ENCODE results near the gene UBA6. TPM values are rescaled to one million over a fixed set of nuclear protein-coding genes. Genes with fewer than 3 reads are reported as not detected.
"Not testable (repeated sequence)": the region's sequence is repeated elsewhere in the genome, so short reads cannot be mapped to it uniquely, and the experiment has no call there.

The UBA6 gene
- total and polyA plus RNA-seq, 2 of the 4 experiments (the other 2 are of a cell fraction) = 29.2 to 268 TPM

GRCh38 chr4:67735325-67735724 lies 34.4 kb upstream of the UBA6 start:
- Histone ChIP-seq H4K8ac (ENCODE audit: low read depth in 2 of 2, low read length in 2 of 2) (no peak overlapping the region), H4K20me1 (ENCODE audit: insufficient read depth, low read length) (no peaks in the 10 kb centered on the region), H3K4me1 (ENCODE audit: control insufficient read depth, insufficient read depth, low read length) (no peaks in the 10 kb centered on the region), H3K4ac (ENCODE audit: low read depth, low read length) (no peak overlapping the region), H3K4me3 (ENCODE audit: insufficient read depth, low read depth, low read length) (no peak overlapping the region), H4K91ac (ENCODE audit: insufficient read depth, low read depth, low read length) (no peak overlapping the region), H2BK5ac (ENCODE audit: low read depth, low read length, poor library complexity, severe bottlenecking) (no peak overlapping the region), H3K79me1 (ENCODE audit: low read depth in 1 of 2, low read length in 2 of 2) (no peaks in the 10 kb centered on the region), H3K18ac (ENCODE audit: low read depth, low read length) (no peak overlapping the region), H3K23ac (ENCODE audit: low read depth, low read length) (no peak overlapping the region), H2BK15ac (ENCODE audit: low read depth, low read length) (no peak overlapping the region), H3K4me2 (ENCODE audit: low read depth, low read length) (no peak overlapping the region), H4K5ac (ENCODE audit: low read depth, low read length) (no peak overlapping the region), H3K9me1 (ENCODE audit: insufficient read depth, low read length) (no peaks in the 10 kb centered on the region), H2AK5ac (ENCODE audit: low read depth, low read length) (no peak overlapping the region), H3K9me3 (ENCODE audit: control insufficient read depth, insufficient read depth, low read length) (no peaks in the 10 kb centered on the region), H3K14ac (replicated peaks; ENCODE audit: low read depth, low read length) (no peak overlapping the region), H2BK120ac (ENCODE audit: low read depth, low read length) (no peak overlapping the region), H3K36me3 (ENCODE audit: control insufficient read depth, insufficient read depth, low read length) (no peaks in the 10 kb centered on the region), H3K9ac (ENCODE audit: low read depth, low read length) (no peak overlapping the region), H3K27ac (ENCODE audit: insufficient read depth, low read length) (no peak overlapping the region), H3K27me3 (ENCODE audit: control insufficient read depth, insufficient read depth, low read length) (no peaks in the 10 kb centered on the region), H2BK20ac (ENCODE audit: low read depth, low read length) (no peak overlapping the region), H3K56ac (ENCODE audit: extremely low read depth, insufficient read depth, low read length) (no peak overlapping the region), H2AK9ac (replicated peaks; ENCODE audit: low read depth, low read length, poor library complexity) (no peak overlapping the region), H2AFZ (replicated peaks; ENCODE audit: low read length, poor library complexity) (no peak overlapping the region)
- DNase-seq (no peak), ATAC-seq (ENCODE audit: low read depth) (no peak)
- in situ Hi-C loops (cut with MboI; ENCODE audit: low sequenced_read_pairs) (no loop called here), intact Hi-C loops (cut with micrococcal nuclease) (no loop called here), dilution Hi-C loops (cut with HindIII; ENCODE audit: low sequenced_read_pairs, unreplicated experiment) (no loop called here)
- ChIA-PET CTCF (interaction anchor here (0.9 to 2.6 kb wide), 2 partner anchors 8 to 11 kb away, joined by 3 to 7 read pairs; no protein-coding TSS in a partner anchor), POLR2A (ENCODE audit: unreplicated experiment) (no interaction called here)
- TF ChIP-seq SMC3 (IDR thresholded peaks at IDR 0.05; ENCODE audit: low read depth, low read length) (no peak), CEBPB (IDR thresholded peaks at IDR 0.05; ENCODE audit: low read depth, low read length) (no peak), NFE2L2 (IDR thresholded peaks at IDR 0.05; ENCODE audit: low read depth, low read length) (no peak), USF2 (IDR thresholded peaks at IDR 0.05; ENCODE audit: low read depth, low read length) (no peak), MAZ (IDR thresholded peaks at IDR 0.05; ENCODE audit: borderline replicate concordance, low read depth, low read length) (no peak), RFX5 (IDR thresholded peaks at IDR 0.05; ENCODE audit: low read depth, low read length) (no peak)
- TF ChIP-seq, protein P1, sequence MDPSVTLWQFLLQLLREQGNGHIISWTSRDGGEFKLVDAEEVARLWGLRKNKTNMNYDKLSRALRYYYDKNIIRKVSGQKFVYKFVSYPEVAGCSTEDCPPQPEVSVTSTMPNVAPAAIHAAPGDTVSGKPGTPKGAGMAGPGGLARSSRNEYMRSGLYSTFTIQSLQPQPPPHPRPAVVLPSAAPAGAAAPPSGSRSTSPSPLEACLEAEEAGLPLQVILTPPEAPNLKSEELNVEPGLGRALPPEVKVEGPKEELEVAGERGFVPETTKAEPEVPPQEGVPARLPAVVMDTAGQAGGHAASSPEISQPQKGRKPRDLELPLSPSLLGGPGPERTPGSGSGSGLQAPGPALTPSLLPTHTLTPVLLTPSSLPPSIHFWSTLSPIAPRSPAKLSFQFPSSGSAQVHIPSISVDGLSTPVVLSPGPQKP (IDR thresholded peaks at IDR 0.05; ENCODE audit: borderline replicate concordance, low read depth, low read length) = no peak
- no TSS peak for BruUV-seq (replicated peaks)

DNA sequence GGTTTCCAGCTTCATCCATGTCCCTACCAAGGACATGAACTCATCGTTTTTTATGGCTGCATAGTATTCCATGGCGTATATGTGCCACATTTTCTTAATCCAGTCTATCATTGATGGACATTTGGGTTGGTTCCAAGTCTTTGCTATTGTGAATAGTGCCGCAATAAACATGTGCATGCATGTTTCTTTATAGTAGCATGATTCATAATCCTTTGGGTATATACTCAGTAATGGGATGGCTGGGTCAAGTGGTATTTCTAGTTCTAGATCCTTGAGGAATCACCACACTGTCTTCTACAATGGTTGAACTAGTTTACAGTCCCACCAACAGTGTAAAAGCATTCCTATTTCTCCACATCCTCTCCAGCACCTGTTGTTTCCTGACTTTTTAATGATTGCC lies 29.6 kb upstream of the UBA6 start:
- H2BK120ac ChIP-seq (ENCODE audit: low read depth, low read length); CTCF ChIA-PET; H3K9ac ChIP-seq (ENCODE audit: low read depth, low read length); H3K27ac ChIP-seq (ENCODE audit: insufficient read depth, low read length); H3K79me1 ChIP-seq (ENCODE audit: low read depth in 1 of 2, low read length in 2 of 2); H2BK5ac ChIP-seq (ENCODE audit: low read depth, low read length, poor library complexity, severe bottlenecking); H2AK9ac ChIP-seq (replicated peaks; ENCODE audit: low read depth, low read length, poor library complexity); H4K91ac ChIP-seq (ENCODE audit: insufficient read depth, low read depth, low read length); H4K8ac ChIP-seq (ENCODE audit: low read depth in 2 of 2, low read length in 2 of 2); H3K23ac ChIP-seq (ENCODE audit: low read depth, low read length); BruUV-seq (replicated peaks); POLR2A ChIA-PET (ENCODE audit: unreplicated experiment); H3K36me3 ChIP-seq (ENCODE audit: control insufficient read depth, insufficient read depth, low read length); ATAC-seq (ENCODE audit: low read depth); H2BK20ac ChIP-seq (ENCODE audit: low read depth, low read length); H3K4ac ChIP-seq (ENCODE audit: low read depth, low read length); dilution Hi-C loops (cut with HindIII; ENCODE audit: low sequenced_read_pairs, unreplicated experiment); H4K20me1 ChIP-seq (ENCODE audit: insufficient read depth, low read length); DNase-seq; H4K5ac ChIP-seq (ENCODE audit: low read depth, low read length); H3K18ac ChIP-seq (ENCODE audit: low read depth, low read length); H3K4me3 ChIP-seq (ENCODE audit: insufficient read depth, low read depth, low read length); H3K4me2 ChIP-seq (ENCODE audit: low read depth, low read length); H3K27me3 ChIP-seq (ENCODE audit: control insufficient read depth, insufficient read depth, low read length); H3K9me3 ChIP-seq (ENCODE audit: control insufficient read depth, insufficient read depth, low read length); H3K14ac ChIP-seq (replicated peaks; ENCODE audit: low read depth, low read length); H2AFZ ChIP-seq (replicated peaks; ENCODE audit: low read length, poor library complexity); H2AK5ac ChIP-seq (ENCODE audit: low read depth, low read length); in situ Hi-C loops (cut with MboI; ENCODE audit: low sequenced_read_pairs); intact Hi-C loops (cut with micrococcal nuclease); H3K9me1 ChIP-seq (ENCODE audit: insufficient read depth, low read length); H3K4me1 ChIP-seq (ENCODE audit: control insufficient read depth, insufficient read depth, low read length); H3K56ac ChIP-seq (ENCODE audit: extremely low read depth, insufficient read depth, low read length); H2BK15ac ChIP-seq (ENCODE audit: low read depth, low read length): not testable (repeated sequence)
- no CpG with 5 or more reads among the region's 3 CpGs for WGBS, 2 experiments (ENCODE audit: extremely low coverage in 2 of 2, insufficient read length in 1 of 2)
